Panc1 (cell line): ENCODE measurements around the gene HABP4.

Experiments
- POLR2AphosphoS5 ChIP-seq: IDR thresholded peaks from 2 replicates; pipeline ENCODE4 v1.6.1; 2012; ENCODE audit warnings: mild to moderate bottlenecking, low read depth, low read length, moderate library complexity
- REST ChIP-seq, 2 experiments: IDR thresholded peaks; 2 replicates each; pipeline ENCODE4 v1.6.1; 2011 to 2012; ENCODE audit warnings: low read depth in 2 of 2, control low read depth in 1 of 2, low read length in 1 of 2, mild to moderate bottlenecking in 1 of 2, moderate library complexity in 1 of 2; ENCODE audit not compliant: insufficient read depth in 1 of 2
- SIN3A ChIP-seq: IDR thresholded peaks from 2 replicates; pipeline ENCODE4 v1.6.1; 2012; ENCODE audit warnings: low read depth, mild to moderate bottlenecking, low read length, moderate library complexity, borderline replicate concordance; ENCODE audit not compliant: insufficient read depth
- TF ChIP-seq, protein P1 (sequence below): fragments of 450-650 bp; IDR thresholded peaks from 2 replicates; pipeline ENCODE4 v1.5.1; 2017; ENCODE audit warnings: mild to moderate bottlenecking

GRCh38 chr9:96515621-96516470, 65.9 kb downstream of the HABP4 start:
- TF ChIP-seq, protein P1, sequence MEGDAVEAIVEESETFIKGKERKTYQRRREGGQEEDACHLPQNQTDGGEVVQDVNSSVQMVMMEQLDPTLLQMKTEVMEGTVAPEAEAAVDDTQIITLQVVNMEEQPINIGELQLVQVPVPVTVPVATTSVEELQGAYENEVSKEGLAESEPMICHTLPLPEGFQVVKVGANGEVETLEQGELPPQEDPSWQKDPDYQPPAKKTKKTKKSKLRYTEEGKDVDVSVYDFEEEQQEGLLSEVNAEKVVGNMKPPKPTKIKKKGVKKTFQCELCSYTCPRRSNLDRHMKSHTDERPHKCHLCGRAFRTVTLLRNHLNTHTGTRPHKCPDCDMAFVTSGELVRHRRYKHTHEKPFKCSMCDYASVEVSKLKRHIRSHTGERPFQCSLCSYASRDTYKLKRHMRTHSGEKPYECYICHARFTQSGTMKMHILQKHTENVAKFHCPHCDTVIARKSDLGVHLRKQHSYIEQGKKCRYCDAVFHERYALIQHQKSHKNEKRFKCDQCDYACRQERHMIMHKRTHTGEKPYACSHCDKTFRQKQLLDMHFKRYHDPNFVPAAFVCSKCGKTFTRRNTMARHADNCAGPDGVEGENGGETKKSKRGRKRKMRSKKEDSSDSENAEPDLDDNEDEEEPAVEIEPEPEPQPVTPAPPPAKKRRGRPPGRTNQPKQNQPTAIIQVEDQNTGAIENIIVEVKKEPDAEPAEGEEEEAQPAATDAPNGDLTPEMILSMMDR, result no peak
- no peak for TF ChIP-seq POLR2AphosphoS5
- TF ChIP-seq REST (IDR thresholded peaks at IDR 0.05; ENCODE audit: insufficient read depth in 1 of 2, low read depth in 2 of 2, low read length in 1 of 2), result no peak
- TF ChIP-seq SIN3A, result no peak
